CD4-positive, alpha-beta T cell treated with Interleukin-6 for 4 hours (primary cell): Measurements from ENCODE around the gene GRIN3A.
"Not testable (repeated sequence)": the region's sequence is repeated elsewhere in the genome, so short reads cannot be mapped to it uniquely, and the experiment has no call there.

Experiments used
- DNase-seq: peaks from one replicate; pipeline ENCODE4 v3.0.0-alpha.2; 2020; ENCODE audit warnings: mixed read lengths

GRIN3A gene

DNA sequence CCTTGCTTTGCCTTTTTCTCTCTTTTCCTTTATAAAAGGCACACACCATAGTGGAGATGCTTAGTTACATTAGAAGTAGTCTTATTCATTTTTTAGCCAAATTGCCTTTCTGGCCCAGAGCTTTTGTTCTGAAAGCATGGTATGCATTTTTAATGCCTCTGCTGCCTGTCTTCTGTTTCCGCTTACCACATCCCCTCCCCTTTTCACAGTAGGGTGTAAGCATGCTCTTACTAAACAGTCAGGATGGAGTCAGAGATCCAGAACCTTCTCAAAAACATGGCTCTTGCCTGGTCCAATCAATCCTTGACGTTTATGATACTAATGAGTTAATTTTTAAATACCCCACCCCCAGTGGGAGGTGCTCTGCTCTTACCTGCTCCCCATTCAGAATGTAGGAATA, 166.1 kb downstream of the GRIN3A start:
- peak; percentile 16 for DNase-seq

DNA sequence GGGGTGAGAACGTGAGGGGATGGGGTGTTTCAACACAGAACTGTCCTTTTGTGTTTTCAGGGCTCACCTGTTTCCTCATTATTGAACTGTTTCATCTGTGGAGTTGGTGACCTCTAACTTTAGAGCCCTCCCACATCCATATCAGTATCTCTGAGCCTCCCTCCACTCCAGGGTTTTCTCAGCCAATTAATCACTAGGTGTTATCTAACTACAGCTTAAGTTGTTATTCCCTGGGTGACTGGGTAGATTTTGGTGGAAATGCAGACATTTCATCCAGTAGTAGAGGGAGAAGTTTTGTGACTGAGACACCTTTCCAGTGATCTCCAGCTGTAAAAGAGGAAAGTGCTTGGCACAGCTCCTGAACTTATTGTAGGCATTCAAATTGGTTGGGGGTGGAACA, 167.3 kb downstream of the GRIN3A start:
- DNase-seq = no peak

DNA sequence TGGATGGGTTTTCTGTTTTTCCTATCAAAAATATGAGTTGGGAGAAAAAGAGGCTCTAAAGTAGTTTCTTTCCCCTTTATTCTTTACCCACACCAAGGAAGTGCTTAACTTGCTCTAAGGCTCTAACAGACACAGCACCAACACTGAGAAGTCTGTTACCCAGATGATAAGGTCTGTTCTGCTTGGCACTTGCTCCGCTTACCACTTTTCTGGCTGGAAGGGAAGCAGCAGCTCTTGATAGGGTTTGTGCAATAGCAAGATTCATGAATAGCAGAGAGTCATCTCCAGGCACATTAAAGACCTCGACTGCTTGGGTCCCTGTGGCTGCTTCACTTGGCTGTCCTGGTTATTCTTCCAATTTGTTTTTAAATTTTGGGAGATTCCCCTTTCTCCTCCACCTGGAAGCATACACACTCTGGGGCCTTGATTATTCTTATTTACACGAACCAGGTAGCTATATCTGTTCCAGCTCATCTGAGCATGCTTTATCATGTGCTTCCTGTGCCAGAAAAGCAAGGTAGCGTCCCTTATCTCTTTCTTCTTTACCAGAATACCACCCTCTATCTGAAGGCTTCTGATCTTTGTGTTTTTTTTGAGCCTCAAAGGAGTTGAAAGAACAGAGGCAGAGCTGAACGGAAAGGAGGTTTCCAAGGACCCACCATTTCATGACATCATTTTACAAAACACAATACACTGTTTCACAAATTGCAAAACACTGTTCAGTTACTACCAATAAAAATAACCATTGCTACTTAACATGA, 168.5 kb downstream of the GRIN3A start:
- peak; percentile 27 for DNase-seq

DNA sequence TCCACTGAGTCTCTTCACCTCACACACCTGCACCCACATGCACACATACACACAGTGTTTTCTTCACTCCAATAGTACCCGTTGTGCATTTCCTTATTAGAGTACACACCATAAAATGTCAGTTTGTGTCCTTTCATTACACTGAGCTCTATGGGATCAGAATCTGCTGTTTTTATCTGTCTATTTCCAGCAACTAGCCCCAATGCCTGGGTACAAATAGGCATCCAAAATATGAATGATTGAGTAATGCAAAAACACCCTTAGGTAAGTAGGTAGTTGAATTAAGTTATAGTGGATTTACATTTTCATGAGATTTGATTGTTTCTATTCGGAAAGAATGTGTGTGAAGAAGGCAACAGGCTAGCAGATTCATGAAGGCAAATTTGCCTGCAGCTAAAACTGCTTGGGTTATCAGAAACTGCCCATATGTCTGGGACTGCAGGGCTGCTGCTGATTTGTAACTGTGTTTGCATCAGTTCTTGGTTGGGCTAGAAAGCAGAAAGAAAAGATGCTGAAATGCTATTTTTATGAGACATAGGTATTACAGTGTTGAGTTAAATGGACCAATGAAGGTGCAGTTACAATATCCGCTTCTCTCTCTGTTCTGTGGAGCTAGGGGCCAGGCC, 170.6 kb downstream of the GRIN3A start:
- DNase-seq = no peak

DNA sequence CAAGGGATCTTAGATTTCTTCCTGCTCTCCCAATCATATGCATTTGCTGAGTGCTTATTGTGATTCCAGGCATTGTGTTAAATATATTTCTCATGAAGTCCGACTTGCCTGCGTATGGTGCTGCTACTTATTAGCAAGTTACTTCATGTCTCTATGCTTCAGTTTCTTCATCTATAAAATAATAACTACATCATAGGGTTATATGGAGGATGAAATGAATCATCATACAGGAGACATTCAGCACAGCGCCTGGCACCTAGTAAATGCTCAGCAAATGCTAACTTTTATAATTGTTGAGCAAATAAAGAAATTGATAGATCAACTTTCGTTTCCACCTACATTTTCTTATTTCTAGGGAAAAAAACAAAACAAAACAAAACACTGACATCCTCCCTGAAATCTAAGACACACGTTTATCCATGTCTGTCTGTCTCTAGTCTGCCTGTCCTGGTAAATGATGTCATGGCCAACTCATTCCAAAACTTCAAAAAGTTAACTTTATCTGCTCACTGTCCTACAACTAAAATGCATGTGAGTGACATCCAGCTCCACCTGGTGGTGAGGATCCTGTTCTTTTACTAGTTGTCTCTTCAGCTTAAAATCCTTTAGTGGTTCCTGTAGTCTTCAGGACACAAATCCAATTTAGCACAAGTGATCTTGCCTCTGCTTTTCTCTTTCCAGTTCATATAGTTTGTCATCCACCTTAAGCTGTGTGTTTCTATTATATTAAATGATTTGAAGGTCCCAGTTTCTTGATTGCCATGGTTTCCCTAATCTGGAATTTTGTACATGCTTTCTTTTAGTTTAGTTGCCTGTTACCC, 171.3 kb downstream of the GRIN3A start:
- DNase-seq = peak; percentile 64

DNA sequence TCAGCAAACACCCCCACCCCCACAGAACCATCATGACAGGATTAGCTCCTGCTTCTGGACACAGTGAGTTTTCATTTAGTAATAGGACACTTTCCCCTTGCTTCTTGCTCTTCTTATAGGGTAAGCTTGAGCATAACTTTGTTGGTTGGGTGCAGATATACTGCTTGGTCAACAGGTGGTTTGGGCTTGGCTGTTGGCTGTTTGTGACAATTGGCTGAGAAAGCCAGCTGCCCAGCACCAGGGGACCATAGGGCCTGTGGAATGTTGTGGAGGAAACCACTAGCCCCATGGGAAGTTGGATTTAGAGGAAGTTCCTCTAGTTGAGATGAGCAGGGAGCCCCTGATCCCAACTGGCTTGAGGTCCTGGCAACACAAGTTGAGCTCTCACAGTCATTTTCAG, 174.2 kb downstream of the GRIN3A start:
- no peak for DNase-seq

DNA sequence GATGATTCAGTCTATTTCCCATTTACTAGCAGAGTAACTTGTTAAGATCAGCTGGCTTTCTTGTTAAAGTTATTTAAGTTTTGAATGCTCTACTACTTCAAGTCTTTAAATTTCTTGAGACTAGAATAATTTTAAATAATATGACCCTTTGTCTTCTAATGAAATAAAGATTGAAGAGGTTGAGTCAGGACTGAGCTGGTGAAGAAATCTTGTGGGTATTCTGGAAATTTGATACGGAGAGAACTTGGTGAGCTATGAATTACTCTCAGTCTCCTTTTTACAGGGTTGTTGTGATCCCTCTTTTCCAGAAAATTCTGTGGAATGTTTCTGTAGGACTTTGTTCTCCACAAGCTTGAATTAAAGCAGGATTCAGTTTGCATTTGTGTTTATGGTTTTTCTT, 175.5 kb downstream of the GRIN3A start:
- no peak for DNase-seq

DNA sequence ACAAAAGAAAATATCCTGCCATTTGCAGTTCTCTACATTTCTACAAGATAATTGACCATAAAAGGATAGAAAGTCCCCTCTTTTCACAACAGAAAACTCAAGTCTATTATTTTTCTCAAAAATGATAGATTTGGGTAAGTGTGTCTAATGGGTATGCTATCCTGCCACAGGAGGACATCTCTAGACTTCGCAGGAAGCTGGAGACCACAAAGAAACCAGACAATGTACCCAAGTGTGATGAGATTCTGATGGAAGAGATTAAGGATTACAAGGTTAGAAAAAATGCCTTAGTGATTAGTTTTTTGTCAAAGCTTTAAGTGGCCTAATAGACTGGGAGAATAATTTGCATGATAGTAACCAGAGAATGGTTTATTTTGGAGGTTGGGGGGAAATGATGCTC, 176.7 kb downstream of the GRIN3A start:
- DNase-seq = no peak

DNA sequence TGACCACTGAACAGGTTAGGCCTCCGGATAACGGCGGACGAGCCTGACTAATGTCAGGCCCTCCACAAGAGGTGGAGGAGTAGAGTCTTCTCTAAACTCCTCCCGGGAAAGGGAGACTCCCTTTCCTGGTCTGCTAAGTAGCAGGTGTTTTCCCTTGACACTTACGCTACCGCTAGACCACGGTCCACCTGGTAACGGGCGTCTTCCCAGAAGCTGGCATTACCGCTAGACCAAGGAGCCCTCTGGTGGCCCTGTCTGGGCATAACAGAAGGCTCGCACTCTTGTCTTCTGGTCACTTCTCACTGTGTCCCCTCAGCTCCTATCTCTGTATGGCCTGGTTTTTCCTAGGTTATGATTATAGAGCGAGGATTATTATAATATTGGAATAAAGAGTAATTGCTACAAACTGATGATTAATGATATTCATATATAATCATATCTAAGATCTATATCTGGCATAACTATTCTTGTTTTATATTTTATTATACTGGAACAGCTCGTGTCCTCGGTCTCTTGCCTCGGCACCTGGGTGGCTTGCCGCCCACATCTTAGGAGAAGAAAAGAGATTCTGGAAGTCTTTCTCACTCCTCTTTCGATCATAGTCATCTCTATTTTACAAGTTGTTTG, 188.9 kb downstream of the GRIN3A start:
- DNase-seq = not testable (repeated sequence)

DNA sequence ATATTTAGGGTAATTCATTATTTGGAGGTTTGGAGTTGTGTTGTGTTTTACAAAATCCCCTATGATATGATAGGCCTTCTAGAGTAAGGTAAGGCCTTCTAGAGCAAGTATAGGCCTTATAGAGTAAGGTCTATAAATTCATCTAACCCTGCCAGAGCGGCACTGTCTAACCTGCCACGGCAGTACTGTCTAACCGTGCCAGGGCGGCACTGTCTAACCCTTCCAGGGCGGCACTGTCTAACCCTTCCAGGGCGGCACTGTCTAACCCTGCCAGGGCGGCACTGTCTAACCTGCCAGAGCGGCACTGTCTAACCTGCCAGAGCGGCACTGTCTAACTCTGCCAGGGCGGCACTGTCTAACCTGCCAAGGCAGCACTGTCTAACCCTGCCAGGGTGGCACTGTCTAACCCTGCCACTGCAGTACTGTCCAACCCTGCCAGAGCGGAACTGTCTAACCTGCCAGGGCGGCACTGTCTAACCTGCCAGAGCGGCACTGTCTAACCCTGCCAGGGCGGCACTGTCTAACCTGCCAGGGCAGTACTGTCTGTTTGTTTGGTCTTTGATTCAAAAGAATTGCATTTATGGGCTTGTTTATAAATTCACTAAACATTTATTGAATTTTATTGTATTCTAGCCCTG, 195.2 kb downstream of the GRIN3A start:
- DNase-seq = no peak

DNA sequence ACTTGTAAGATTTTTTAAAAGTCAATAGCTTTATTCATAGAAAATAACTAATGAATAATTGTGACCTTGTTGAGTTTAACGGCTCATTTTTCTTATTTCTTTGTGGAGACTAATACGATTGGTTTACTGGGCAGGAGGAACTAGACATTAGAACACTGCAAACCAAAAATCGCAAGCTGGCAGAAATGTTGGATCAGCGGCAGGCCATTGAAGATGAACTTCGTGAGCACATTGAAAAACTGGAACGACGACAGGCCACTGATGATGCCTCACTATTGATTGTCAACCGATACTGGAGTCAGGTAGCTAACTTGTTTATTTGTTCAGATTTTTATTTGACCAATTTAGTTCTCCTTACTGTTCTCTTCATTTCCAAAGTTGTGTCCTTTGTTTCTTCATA, 198.4 kb downstream of the GRIN3A start:
- DNase-seq = no peak

DNA sequence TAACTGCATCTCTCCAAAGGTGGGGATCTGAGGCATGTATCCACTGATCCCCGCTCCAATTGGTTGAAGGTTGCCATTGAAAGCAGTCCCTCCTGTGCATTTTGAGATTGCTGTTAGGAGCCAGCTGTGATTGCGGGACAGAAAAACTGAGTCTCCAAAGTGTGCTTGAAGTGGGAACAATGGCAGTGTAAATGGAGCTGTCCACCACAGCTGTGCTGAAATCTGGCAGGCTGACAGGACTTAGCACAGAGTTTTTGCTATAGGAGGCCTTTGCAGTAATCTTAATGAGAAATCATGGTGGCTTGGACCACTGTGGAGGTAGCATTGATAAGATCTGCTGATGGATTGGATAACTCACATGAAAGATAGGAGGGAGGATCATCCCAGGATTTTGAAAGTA, 201.5 kb downstream of the GRIN3A start:
- no peak for DNase-seq

DNA sequence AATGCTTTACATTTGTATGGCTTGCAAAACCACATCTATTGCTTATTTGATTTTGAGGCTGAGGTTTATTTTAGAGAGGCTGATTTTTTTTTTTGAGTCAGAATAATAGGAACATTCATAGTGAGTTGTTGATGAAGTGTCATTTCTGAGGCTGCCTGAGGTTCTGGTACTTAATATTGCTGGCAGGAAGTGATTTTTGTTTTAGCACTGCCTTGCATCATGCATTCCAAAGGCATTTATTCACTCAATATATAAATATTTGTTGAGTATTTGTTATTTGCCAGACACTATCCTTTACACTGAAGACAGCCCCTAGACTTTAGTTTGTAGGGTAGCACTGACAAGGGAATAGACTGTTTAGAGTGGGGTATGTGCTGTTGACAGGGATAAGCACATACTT, 202.1 kb downstream of the GRIN3A start:
- DNase-seq = no peak

DNA sequence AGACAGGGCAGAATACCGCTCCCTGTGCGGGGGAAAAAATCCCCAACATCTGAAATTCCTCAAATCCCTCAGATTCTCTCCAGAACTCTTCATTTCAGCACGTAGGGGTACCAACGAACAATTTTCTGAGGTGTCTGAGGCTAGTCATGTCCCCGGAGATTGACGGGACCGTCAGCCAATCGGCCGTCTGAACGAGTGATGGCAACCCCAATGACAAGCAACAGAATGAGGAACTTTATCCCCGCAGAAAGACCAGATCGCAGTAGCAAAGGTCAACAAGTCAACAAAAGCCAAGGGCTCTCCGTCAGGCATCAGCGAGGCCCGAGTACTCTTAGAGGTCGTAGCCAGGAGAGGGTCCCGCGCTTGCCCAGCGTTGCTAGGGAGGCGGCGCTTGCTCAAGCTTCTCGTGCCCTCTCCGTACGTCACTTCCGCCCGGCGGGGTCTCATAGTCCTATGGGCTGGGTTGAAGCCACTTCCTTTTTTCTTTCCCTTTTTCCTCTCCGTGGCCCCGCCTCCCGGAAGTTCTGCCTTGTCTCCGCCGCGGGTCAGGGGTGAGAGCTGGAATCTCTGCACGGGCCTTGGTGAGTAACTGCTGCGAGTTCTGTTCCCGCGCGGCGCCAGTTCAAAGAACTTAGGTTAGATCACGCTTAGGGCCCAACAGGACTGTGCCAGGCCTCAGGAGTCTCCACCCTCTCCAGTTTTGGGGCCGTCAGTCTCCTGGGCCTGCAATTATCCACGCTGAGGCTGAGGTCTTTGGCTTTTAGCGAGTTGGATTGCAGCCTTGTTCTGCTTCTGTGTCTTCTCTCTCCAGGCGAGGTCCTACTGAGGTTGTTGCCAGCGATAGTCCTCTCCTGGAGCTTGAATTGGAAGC, 204.9 kb downstream of the GRIN3A start, which contains the start of gene RNF20:
TSS of gene RNF20 (plus strand) at position 520 of the 871 bp plus-strand sequence. CDS start 1,571 bp downstream, outside the sequence.
- DNase-seq = peak; percentile 100

DNA sequence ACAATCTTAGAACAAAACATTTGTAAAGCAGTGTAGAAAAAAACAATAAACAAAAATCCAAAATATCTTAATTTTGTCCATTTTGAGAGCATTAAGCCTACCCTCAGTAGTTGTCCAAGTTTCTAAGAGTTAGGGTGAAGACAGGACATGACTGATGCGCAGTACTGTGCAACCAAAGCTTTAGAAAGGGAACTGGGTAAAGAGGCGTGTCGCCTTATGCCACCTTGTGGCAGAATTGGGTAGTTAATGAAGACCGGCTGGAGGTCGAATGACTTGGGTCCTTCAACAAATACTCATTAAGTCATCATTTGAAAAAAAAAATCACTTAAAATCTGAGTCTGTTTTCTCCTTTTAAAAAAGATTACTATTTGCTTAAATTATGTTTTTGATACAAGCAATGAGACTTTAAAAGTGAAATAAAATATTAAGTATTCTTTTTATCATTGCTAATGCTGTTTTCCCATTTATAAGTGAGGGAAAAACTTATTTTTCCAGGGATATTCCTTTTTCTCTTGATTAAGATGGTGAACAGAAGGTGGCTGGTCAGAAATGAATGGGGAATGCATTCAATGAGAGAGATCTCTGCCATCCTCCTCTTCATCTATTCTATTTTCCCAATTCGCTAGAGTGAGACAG, 208.3 kb downstream of the GRIN3A start:
- peak; percentile 72 for DNase-seq

DNA sequence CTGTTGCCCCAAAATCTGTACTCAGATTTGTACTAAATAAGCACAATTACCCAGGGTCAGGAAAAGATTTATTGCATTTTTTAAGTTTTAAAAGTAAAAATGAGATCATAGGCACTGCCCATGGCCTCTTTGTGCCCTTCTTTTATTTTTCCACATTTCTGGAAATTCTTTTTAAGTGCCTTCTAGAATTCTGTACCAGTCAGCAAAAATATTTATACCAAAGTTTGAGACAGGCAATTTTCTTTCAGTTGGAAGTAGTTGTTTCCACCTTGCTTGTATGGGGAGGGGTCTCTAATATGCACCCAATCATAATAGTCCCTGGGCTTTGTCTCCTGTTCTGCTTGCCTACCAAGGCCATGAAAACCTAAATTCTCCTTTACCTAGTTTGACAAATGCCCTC, 210.4 kb downstream of the GRIN3A start:
- no peak for DNase-seq

DNA sequence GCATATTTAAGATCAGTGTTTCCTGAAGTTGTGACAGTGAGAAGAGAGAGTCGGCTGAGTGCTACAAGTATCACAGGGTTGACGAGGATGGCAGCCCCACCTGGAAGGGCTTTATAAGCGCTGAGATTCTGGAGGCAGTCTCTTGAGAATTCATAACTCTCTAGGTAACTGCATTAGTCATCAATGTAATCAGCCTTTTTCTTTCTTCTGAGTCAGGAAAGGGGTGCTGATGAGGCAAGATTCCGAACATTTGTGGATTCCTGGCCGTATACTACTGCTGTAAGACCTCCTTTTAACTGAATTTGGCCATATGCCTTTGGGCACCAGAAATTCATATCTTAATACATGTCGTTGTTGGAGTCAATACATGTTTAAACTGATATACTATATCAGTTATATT, 211.4 kb downstream of the GRIN3A start:
- DNase-seq = no peak

DNA sequence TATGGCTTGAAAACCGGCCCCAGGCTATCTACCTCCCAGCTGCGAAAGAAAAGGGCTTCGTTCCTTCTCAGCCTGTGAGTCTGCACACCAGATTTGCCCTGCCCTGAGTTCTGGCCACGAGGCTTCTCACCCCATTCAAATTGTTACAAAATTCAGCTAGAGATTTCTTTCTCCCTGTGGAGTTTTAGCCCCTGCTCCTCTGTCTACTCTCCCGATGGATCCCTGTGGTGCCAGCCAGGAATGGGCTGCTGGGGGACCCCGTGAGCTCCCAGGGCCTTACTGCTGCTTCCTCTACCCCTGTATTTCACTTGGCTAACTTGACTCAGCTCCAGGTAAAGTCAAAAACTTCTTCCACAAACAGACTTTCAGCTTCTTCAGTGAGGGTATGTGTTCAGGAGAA, 214.1 kb downstream of the GRIN3A start:
- DNase-seq = no peak
